Measurements from ENCODE around the gene UCKL1.

Gene UCKL1

GRCh38 chr20:63946986-63947637, 9.1 kb downstream of the UCKL1 start:
- no peak for DNase-seq (ENCODE audit: low spot score)
- no peak for TF ChIP-seq CTCF (IDR thresholded peaks at IDR 0.05; ENCODE audit: extremely low read depth, missing control alignments)

GRCh38 chr20:63945921-63946920, 10.0 kb downstream of the UCKL1 start:
- no peak for DNase-seq (ENCODE audit: low spot score)
- TF ChIP-seq CTCF (IDR thresholded peaks at IDR 0.05; ENCODE audit: extremely low read depth, missing control alignments) = no peak

- DNase-seq (ENCODE audit: low spot score) = no peak
- no peak for TF ChIP-seq CTCF (IDR thresholded peaks at IDR 0.05; ENCODE audit: extremely low read depth, missing control alignments)
These were observed 11.1 kb downstream of the UCKL1 start for GRCh38 chr20:63945031-63945658.

GRCh38 chr20:63944078-63944941, 11.9 kb downstream of the UCKL1 start:
- DNase-seq (ENCODE audit: low spot score) = no peak
- no peak for TF ChIP-seq CTCF (IDR thresholded peaks at IDR 0.05; ENCODE audit: extremely low read depth, missing control alignments)

- DNase-seq (ENCODE audit: low spot score) = no peak
These were observed 12.5 kb downstream of the UCKL1 start for GRCh38 chr20:63943808-63944077.

More at GRCh38 chr20:63943808-63944077, 12.5 kb downstream of the UCKL1 start:
- no peak for TF ChIP-seq CTCF (IDR thresholded peaks at IDR 0.05; ENCODE audit: extremely low read depth, missing control alignments)

Measured in GM20000 (cell line).